Liver (tissue), 9 donors: ENCODE results near the gene FBXO39. TPM values are rescaled to one million over a fixed set of nuclear protein-coding genes. Genes with fewer than 3 reads are reported as not detected.

Experiments
- DNase-seq: peaks from one replicate; pipeline ENCODE4 v3.0.0-alpha.2; 2017; ENCODE audit warnings: low spot score
- H3K27ac ChIP-seq, 2 donors: one replicate each; pipeline ENCODE4 v1.7.0; 2013; ENCODE audit warnings: inconsistent platforms in 2 of 2, low read length in 2 of 2, control low read depth in 1 of 2, low read depth in 1 of 2, mild to moderate bottlenecking in 1 of 2
- H3K27me3 ChIP-seq, 4 donors: one replicate each; pipeline versions ENCODE4 v1.6.1 to v1.7.0; 2013; ENCODE audit warnings: low read length in 3 of 4, inconsistent platforms in 1 of 4, mild to moderate bottlenecking in 1 of 4, moderate library complexity in 1 of 4; ENCODE audit not compliant: control insufficient read depth in 4 of 4, insufficient read depth in 4 of 4
- H3K36me3 ChIP-seq, 4 donors: one replicate each; pipeline versions ENCODE4 v1.6.1 to v1.7.0; 2013; ENCODE audit warnings: low read length in 3 of 4, mild to moderate bottlenecking in 3 of 4, low read depth in 1 of 4, moderate library complexity in 1 of 4; ENCODE audit not compliant: control insufficient read depth in 4 of 4, insufficient read depth in 3 of 4
- H3K4me1 ChIP-seq, 4 donors: one replicate each; pipeline versions ENCODE4 v1.6.1 to v1.7.0; 2013; ENCODE audit warnings: low read length in 3 of 4, mild to moderate bottlenecking in 3 of 4, moderate library complexity in 1 of 4; ENCODE audit not compliant: control insufficient read depth in 4 of 4, insufficient read depth in 4 of 4
- H3K4me3 ChIP-seq, 3 donors: one replicate each; pipeline versions ENCODE4 v1.6.1 to v1.7.0; 2013; ENCODE audit warnings: low read length in 3 of 3, control low read depth in 1 of 3, low read depth in 1 of 3, mild to moderate bottlenecking in 1 of 3
- H3K9ac ChIP-seq, 2 donors: one replicate each; pipeline ENCODE4 v1.7.0; 2013; ENCODE audit warnings: low read length in 2 of 2, mild to moderate bottlenecking in 2 of 2, moderate library complexity in 2 of 2, control low read depth in 1 of 2, low read depth in 1 of 2
- H3K9me3 ChIP-seq, 4 donors: one replicate each; pipeline versions ENCODE4 v1.6.1 to v1.7.0; 2013; ENCODE audit warnings: low read length in 3 of 4; ENCODE audit not compliant: control insufficient read depth in 4 of 4
- ATF3 ChIP-seq: IDR thresholded peaks from 2 replicates; pipeline ENCODE4 v1.6.1; 2016; ENCODE audit warnings: antibody characterized with exemption
- EGR1 ChIP-seq, 2 donors: IDR thresholded peaks; 2 replicates each; pipeline ENCODE4 v1.6.1; 2016 to 2018; ENCODE audit warnings: antibody characterized with exemption in 2 of 2, low read depth in 2 of 2
- FOXA1 ChIP-seq: IDR thresholded peaks from 2 replicates; pipeline ENCODE4 v1.6.1; 2016; ENCODE audit warnings: antibody characterized with exemption
- FOXA2 ChIP-seq: IDR thresholded peaks from 2 replicates; pipeline ENCODE4 v1.6.1; 2016; ENCODE audit warnings: antibody characterized with exemption
- GABPA ChIP-seq, 2 donors: IDR thresholded peaks in 1 of 2; conservative IDR thresholded peaks in 1 of 2; 2 replicates each; pipeline ENCODE4 v1.6.1; 2016; ENCODE audit warnings: antibody characterized with exemption in 2 of 2, mild to moderate bottlenecking in 1 of 2, moderate library complexity in 1 of 2
- HNF4A ChIP-seq, 2 donors: conservative IDR thresholded peaks; 2 replicates each; pipeline ENCODE4 v1.6.1; 2016; ENCODE audit warnings: antibody characterized with exemption in 2 of 2, mild to moderate bottlenecking in 2 of 2
- HNF4G ChIP-seq: IDR thresholded peaks from 2 replicates; pipeline ENCODE4 v1.6.1; 2016; ENCODE audit warnings: antibody characterized with exemption
- JUND ChIP-seq, 2 donors: IDR thresholded peaks; 2 replicates each; pipeline ENCODE4 v1.6.1; 2016; ENCODE audit warnings: antibody characterized with exemption in 2 of 2
- NR2F2 ChIP-seq: IDR thresholded peaks from 2 replicates; pipeline ENCODE4 v1.6.1; 2016; ENCODE audit warnings: antibody characterized with exemption
- RAD21 ChIP-seq, 2 donors: IDR thresholded peaks; 2 replicates each; pipeline ENCODE4 v1.6.1; 2016; ENCODE audit warnings: antibody characterized with exemption in 2 of 2, mild to moderate bottlenecking in 2 of 2
- REST ChIP-seq: IDR thresholded peaks from 2 replicates; pipeline ENCODE4 v1.6.1; 2016; ENCODE audit warnings: antibody characterized with exemption, mild to moderate bottlenecking
- RXRA ChIP-seq, 2 donors: IDR thresholded peaks; 2 replicates each; pipeline ENCODE4 v1.6.1; 2017 to 2018; ENCODE audit warnings: antibody characterized with exemption in 2 of 2, mild to moderate bottlenecking in 1 of 2
- SP1 ChIP-seq: IDR thresholded peaks from 2 replicates; pipeline ENCODE4 v1.6.1; 2018; ENCODE audit warnings: antibody characterized with exemption, mild to moderate bottlenecking
- TAF1 ChIP-seq: conservative IDR thresholded peaks from 2 replicates; pipeline ENCODE4 v1.6.1; 2016; ENCODE audit warnings: antibody characterized with exemption, mild to moderate bottlenecking
- YY1 ChIP-seq: IDR thresholded peaks from 2 replicates; pipeline ENCODE4 v1.6.1; 2016; ENCODE audit warnings: antibody characterized with exemption, mild to moderate bottlenecking
- ZBTB33 ChIP-seq: IDR thresholded peaks from 2 replicates; pipeline ENCODE4 v1.6.1; 2016; ENCODE audit warnings: antibody characterized with exemption
- WGBS: extraction: QIAGEN DNeasy Blood & Tissue Kit; methylation state at CpG from one replicate; pipeline ENCODE4 v1.1.7; 2013; 5-methylcytosine and 5-hydroxymethylcytosine counted together
- polyA plus RNA-seq, 2 donors: library from polyadenylated mRNA; stranded (reverse) in 1 of 2; unstranded in 1 of 2; fragments of 200-250 nt in 1 of 2; fragments of >200 nt in 1 of 2; fragmentation: Nextera tagmentation in 1 of 2; extraction: Ambion mirVana in 1 of 2; gene quantifications; one replicate each; pipeline versions ENCODE4 v1.2.1 to v1.2.3, GENCODE V29; 2013 to 2015
- total RNA-seq, 2 donors: library from RNA; depleted of rRNA; stranded (reverse); fragments of >200 nt; gene quantifications; one replicate each; pipeline ENCODE4 v1.2.3, GENCODE V29; 2014
- TF ChIP-seq, protein P1 (sequence below): fragments of 150-350 bp; IDR thresholded peaks from 2 replicates; pipeline ENCODE4 v1.5.1; 2017; ENCODE audit warnings: improper control_type of control experiment, low read depth, low read length; ENCODE audit not compliant: missing input control
- TF ChIP-seq, protein P2 (sequence below): IDR thresholded peaks from 2 replicates; pipeline ENCODE4 v1.6.1; 2016; ENCODE audit warnings: antibody characterized with exemption
- donor health status: healthy.
- donor health status: healthy.
- donor health status: healthy.
- donor health status: healthy.
- donor health status: healthy.

FBXO39 gene
- total and polyA plus RNA-seq, 4 donors, result 0.05 to 0.67 (median 0.20) TPM

GRCh38 chr17:6796017-6796886 lies 20.2 kb downstream of the FBXO39 start:
- no peak for DNase-seq
- Histone ChIP-seq H3K4me1 (peaks cover 4 to 34% (median 27%) of the 10 kb centered on the region in 4 donors), H3K4me3 (peak overlapping the region in 1 of 3 donors; percentile 3), H3K27ac (peak overlapping the region; percentile 80 to 85), H3K36me3 (no peaks in the 10 kb centered on the region), H3K9me3 (no peaks in the 10 kb centered on the region), H3K27me3 (no peaks in the 10 kb centered on the region), H3K9ac (no peak overlapping the region)
- TF ChIP-seq ZBTB33 (peak; percentile 87), SP1 (peak; percentile 76), GABPA (IDR thresholded peaks at IDR 0.05 in 1 of 2, conservative IDR thresholded peaks at IDR 0.05 in 1 of 2) (peak in 1 of 2 donors; percentile 47), RAD21 (IDR thresholded peaks at IDR 0.05) (peak; percentile 26), YY1 (peak; percentile 61), REST (no peak), JUND (IDR thresholded peaks at IDR 0.05) (peak; percentile 79 to 84), FOXA1 (peak; percentile 50), ATF3 (peak; percentile 37), TAF1 (no peak), FOXA2 (peak; percentile 56), EGR1 (IDR thresholded peaks at IDR 0.05; ENCODE audit: low read depth in 2 of 2) (peak in 1 of 2 donors; percentile 31), HNF4A (conservative IDR thresholded peaks at IDR 0.05) (peak; percentile 89 to 90), RXRA (IDR thresholded peaks at IDR 0.05) (peak; percentile 35 to 81), HNF4G (peak; percentile 55), NR2F2 (no peak)
- TF ChIP-seq, protein P1, sequence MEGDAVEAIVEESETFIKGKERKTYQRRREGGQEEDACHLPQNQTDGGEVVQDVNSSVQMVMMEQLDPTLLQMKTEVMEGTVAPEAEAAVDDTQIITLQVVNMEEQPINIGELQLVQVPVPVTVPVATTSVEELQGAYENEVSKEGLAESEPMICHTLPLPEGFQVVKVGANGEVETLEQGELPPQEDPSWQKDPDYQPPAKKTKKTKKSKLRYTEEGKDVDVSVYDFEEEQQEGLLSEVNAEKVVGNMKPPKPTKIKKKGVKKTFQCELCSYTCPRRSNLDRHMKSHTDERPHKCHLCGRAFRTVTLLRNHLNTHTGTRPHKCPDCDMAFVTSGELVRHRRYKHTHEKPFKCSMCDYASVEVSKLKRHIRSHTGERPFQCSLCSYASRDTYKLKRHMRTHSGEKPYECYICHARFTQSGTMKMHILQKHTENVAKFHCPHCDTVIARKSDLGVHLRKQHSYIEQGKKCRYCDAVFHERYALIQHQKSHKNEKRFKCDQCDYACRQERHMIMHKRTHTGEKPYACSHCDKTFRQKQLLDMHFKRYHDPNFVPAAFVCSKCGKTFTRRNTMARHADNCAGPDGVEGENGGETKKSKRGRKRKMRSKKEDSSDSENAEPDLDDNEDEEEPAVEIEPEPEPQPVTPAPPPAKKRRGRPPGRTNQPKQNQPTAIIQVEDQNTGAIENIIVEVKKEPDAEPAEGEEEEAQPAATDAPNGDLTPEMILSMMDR, result no peak
- TF ChIP-seq, protein P2, sequence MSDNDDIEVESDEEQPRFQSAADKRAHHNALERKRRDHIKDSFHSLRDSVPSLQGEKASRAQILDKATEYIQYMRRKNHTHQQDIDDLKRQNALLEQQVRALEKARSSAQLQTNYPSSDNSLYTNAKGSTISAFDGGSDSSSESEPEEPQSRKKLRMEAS, result peak; percentile 46
- WGBS, result 26% methylated on average over 10 of the region's 10 CpGs
